GM12873 (cell line): Measurements from ENCODE around the gene CYFIP1.

Source experiments
- TF ChIP-seq, protein P1 (sequence below): IDR thresholded peaks from 2 replicates; pipeline ENCODE4 v1.5.1; 2012; ENCODE audit warnings: low read depth, mild to moderate bottlenecking, moderate library complexity, low read length, control low read depth; ENCODE audit not compliant: insufficient read depth; ENCODE audit errors: missing control alignments

Gene CYFIP1

GRCh38 chr15:22952796-22953579, 27.2 kb downstream of the CYFIP1 start:
- TF ChIP-seq, protein P1, sequence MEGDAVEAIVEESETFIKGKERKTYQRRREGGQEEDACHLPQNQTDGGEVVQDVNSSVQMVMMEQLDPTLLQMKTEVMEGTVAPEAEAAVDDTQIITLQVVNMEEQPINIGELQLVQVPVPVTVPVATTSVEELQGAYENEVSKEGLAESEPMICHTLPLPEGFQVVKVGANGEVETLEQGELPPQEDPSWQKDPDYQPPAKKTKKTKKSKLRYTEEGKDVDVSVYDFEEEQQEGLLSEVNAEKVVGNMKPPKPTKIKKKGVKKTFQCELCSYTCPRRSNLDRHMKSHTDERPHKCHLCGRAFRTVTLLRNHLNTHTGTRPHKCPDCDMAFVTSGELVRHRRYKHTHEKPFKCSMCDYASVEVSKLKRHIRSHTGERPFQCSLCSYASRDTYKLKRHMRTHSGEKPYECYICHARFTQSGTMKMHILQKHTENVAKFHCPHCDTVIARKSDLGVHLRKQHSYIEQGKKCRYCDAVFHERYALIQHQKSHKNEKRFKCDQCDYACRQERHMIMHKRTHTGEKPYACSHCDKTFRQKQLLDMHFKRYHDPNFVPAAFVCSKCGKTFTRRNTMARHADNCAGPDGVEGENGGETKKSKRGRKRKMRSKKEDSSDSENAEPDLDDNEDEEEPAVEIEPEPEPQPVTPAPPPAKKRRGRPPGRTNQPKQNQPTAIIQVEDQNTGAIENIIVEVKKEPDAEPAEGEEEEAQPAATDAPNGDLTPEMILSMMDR: no peak

GRCh38 chr15:22951381-22952280, 28.5 kb downstream of the CYFIP1 start:
- TF ChIP-seq, protein P1: no peak

DNA sequence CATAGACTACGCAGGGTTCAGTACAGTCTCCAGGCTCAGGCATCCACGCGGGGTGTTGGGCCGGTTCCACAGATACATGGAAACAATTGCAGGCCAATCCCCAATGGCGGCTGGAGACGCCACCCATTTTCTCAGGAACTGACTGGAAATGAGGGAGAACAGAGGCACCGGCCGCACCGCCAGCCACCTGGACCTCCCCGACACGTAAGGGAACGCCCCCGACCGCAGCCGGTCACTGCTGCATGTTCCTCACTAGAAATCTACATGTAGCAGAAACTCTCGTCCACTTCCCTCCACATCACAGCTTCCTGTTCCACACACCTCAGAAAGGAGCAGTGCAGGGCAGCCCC, 29.2 kb downstream of the CYFIP1 start:
- TF ChIP-seq, protein P1: no peak

- TF ChIP-seq, protein P1: no peak
Measured at GRCh38 chr15:22950256-22950990, 29.7 kb downstream of the CYFIP1 start.

GRCh38 chr15:22949074-22949547, 31.1 kb downstream of the CYFIP1 start:
- TF ChIP-seq, protein P1: no peak

GRCh38 chr15:22948056-22948455, 32.1 kb downstream of the CYFIP1 start:
- TF ChIP-seq, protein P1: no peak
